ENCODE data around the gene SLC8A1.

The SLC8A1 gene

GRCh38 chr2:40147360-40147759, 304.5 kb downstream of the SLC8A1 start:
- no peak overlapping the region for H3K4me3 ChIP-seq (ENCODE audit: low read depth, low read length)
- TF ChIP-seq MYC (IDR thresholded peaks at IDR 0.05; ENCODE audit: low read depth, low read length) (no peak), CTCF (IDR thresholded peaks at IDR 0.05; ENCODE audit: low read depth, low read length) (no peak), POLR2A (IDR thresholded peaks at IDR 0.05; ENCODE audit: extremely low read depth, insufficient read length) (no peak), MAX (IDR thresholded peaks at IDR 0.05; ENCODE audit: low read depth, low read length) (no peak)
- no peak for DNase-seq (ENCODE audit: low read depth)

GRCh38 chr2:40144022-40144421, 307.9 kb downstream of the SLC8A1 start:
- no peak for TF ChIP-seq CTCF (IDR thresholded peaks at IDR 0.05; ENCODE audit: low read depth, low read length)
- no peak overlapping the region for H3K4me3 ChIP-seq (ENCODE audit: low read depth, low read length)
- no peak for DNase-seq (ENCODE audit: low read depth)

GRCh38 chr2:40138314-40138713, 313.6 kb downstream of the SLC8A1 start:
- no peak for DNase-seq (ENCODE audit: low read depth)
- no peak overlapping the region for H3K4me3 ChIP-seq (ENCODE audit: low read depth, low read length)
- no peak for TF ChIP-seq MAX (IDR thresholded peaks at IDR 0.05; ENCODE audit: low read depth, low read length)

- TF ChIP-seq POLR2A (IDR thresholded peaks at IDR 0.05; ENCODE audit: extremely low read depth, insufficient read length): no peak
- TF ChIP-seq MAX (IDR thresholded peaks at IDR 0.05; ENCODE audit: low read depth, low read length): no peak
- no peak for TF ChIP-seq MYC (IDR thresholded peaks at IDR 0.05; ENCODE audit: low read depth, low read length)
- no peak for TF ChIP-seq CTCF (IDR thresholded peaks at IDR 0.05; ENCODE audit: low read depth, low read length)
- no peak for DNase-seq (ENCODE audit: low read depth)
- no peak overlapping the region for H3K4me3 ChIP-seq (ENCODE audit: low read depth, low read length)
Measured at GRCh38 chr2:40131081-40131704, 320.7 kb downstream of the SLC8A1 start.

GRCh38 chr2:40130251-40130994, 321.5 kb downstream of the SLC8A1 start:
- H3K4me3 ChIP-seq (ENCODE audit: low read depth, low read length): no peak overlapping the region
- no peak for TF ChIP-seq POLR2A (IDR thresholded peaks at IDR 0.05; ENCODE audit: extremely low read depth, insufficient read length)
- TF ChIP-seq MYC (IDR thresholded peaks at IDR 0.05; ENCODE audit: low read depth, low read length): no peak
- TF ChIP-seq MAX (IDR thresholded peaks at IDR 0.05; ENCODE audit: low read depth, low read length): no peak
- TF ChIP-seq CTCF (IDR thresholded peaks at IDR 0.05; ENCODE audit: low read depth, low read length): no peak
- no peak for DNase-seq (ENCODE audit: low read depth)

GRCh38 chr2:40129725-40130124, 322.2 kb downstream of the SLC8A1 start:
- H3K4me3 ChIP-seq (ENCODE audit: low read depth, low read length): no peak overlapping the region
- no peak for TF ChIP-seq POLR2A (IDR thresholded peaks at IDR 0.05; ENCODE audit: extremely low read depth, insufficient read length)
- no peak for TF ChIP-seq MYC (IDR thresholded peaks at IDR 0.05; ENCODE audit: low read depth, low read length)
- no peak for TF ChIP-seq CTCF (IDR thresholded peaks at IDR 0.05; ENCODE audit: low read depth, low read length)
- no peak for TF ChIP-seq MAX (IDR thresholded peaks at IDR 0.05; ENCODE audit: low read depth, low read length)

More at GRCh38 chr2:40129725-40130124, 322.2 kb downstream of the SLC8A1 start:
- no peak for DNase-seq (ENCODE audit: low read depth)
